ENCODE results near the gene LHFPL3.

LHFPL3 gene

DNA sequence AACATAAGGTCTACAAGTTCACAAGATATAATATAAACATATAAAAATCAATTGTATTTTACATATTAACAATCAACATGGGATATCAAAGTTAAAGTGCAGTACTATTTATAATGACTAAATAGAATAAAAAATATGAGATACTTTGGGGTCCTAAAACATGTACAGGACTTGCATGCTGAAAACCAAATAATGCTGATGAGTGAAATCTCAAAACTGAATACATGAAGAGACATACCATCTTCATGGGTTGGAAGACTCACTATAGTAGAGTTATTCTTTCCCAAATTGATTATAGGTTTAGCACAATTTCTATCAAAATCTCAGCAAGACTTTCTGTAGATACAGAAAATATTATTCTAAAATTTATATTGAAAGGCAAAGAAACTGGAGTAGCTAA, 181.5 kb downstream of the LHFPL3 start:
- no peaks in the 10 kb centered on the region for H3K36me3 ChIP-seq
- no peak overlapping the region for H3K4me3 ChIP-seq
- no peaks in the 10 kb centered on the region for H3K9me3 ChIP-seq
- H3K27ac ChIP-seq: no peak overlapping the region
- no peaks in the 10 kb centered on the region for H3K4me1 ChIP-seq
- intact Hi-C loops (cut with DNase I; ENCODE audit: low total_unique reads): no loop called here
- no peak for DNase-seq
- TF ChIP-seq, protein P1, sequence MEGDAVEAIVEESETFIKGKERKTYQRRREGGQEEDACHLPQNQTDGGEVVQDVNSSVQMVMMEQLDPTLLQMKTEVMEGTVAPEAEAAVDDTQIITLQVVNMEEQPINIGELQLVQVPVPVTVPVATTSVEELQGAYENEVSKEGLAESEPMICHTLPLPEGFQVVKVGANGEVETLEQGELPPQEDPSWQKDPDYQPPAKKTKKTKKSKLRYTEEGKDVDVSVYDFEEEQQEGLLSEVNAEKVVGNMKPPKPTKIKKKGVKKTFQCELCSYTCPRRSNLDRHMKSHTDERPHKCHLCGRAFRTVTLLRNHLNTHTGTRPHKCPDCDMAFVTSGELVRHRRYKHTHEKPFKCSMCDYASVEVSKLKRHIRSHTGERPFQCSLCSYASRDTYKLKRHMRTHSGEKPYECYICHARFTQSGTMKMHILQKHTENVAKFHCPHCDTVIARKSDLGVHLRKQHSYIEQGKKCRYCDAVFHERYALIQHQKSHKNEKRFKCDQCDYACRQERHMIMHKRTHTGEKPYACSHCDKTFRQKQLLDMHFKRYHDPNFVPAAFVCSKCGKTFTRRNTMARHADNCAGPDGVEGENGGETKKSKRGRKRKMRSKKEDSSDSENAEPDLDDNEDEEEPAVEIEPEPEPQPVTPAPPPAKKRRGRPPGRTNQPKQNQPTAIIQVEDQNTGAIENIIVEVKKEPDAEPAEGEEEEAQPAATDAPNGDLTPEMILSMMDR (IDR thresholded peaks at IDR 0.05): no peak
- H3K27me3 ChIP-seq: no peaks in the 10 kb centered on the region

GRCh38 chr7:104524853-104525252, 196.4 kb downstream of the LHFPL3 start:
- no peaks in the 10 kb centered on the region for H3K4me1 ChIP-seq
- no peaks in the 10 kb centered on the region for H3K9me3 ChIP-seq
- intact Hi-C loops (cut with DNase I; ENCODE audit: low total_unique reads): no loop called here
- no peak overlapping the region for H3K4me3 ChIP-seq
- no peak overlapping the region for H3K27ac ChIP-seq
- no peaks in the 10 kb centered on the region for H3K27me3 ChIP-seq
- TF ChIP-seq, protein P1 (IDR thresholded peaks at IDR 0.05): no peak
- no peaks in the 10 kb centered on the region for H3K36me3 ChIP-seq
- no peak for DNase-seq

DNA sequence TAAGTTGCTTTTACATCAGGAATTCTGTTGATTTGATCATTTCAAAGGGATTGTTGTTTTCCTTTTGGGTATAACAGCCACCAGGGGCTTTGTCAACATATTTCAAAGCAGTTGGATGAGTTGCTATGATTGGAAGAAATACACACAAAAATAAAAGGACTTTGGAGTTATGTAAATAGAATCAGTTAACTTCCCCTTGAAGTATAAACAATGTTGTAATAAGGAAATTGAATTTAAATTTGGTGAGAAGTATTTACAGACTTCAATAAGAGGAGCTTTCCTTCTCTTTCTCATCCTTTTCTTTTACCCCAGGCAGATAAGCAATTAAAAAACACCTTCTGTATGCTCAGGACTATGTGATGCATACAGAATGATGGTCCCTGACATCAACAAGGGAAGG, 199.7 kb downstream of the LHFPL3 start:
- H3K4me3 ChIP-seq: no peak overlapping the region
- H3K9me3 ChIP-seq: no peaks in the 10 kb centered on the region
- no peak for DNase-seq
- TF ChIP-seq, protein P1 (IDR thresholded peaks at IDR 0.05): no peak
- H3K36me3 ChIP-seq: no peaks in the 10 kb centered on the region
- no peak overlapping the region for H3K27ac ChIP-seq
- intact Hi-C loops (cut with DNase I; ENCODE audit: low total_unique reads): no loop called here
- H3K4me1 ChIP-seq: no peaks in the 10 kb centered on the region
- no peaks in the 10 kb centered on the region for H3K27me3 ChIP-seq

- Histone ChIP-seq H3K4me1 (no peaks in the 10 kb centered on the region), H3K27ac (no peak overlapping the region), H3K27me3 (no peaks in the 10 kb centered on the region), H3K9me3 (no peaks in the 10 kb centered on the region), H3K4me3 (no peak overlapping the region), H3K36me3 (no peaks in the 10 kb centered on the region)
- no peak for DNase-seq
- intact Hi-C loops (cut with DNase I; ENCODE audit: low total_unique reads): no loop called here
- TF ChIP-seq, protein P1 (IDR thresholded peaks at IDR 0.05): no peak
Measured at GRCh38 chr7:104529567-104529966, 201.2 kb downstream of the LHFPL3 start.

DNA sequence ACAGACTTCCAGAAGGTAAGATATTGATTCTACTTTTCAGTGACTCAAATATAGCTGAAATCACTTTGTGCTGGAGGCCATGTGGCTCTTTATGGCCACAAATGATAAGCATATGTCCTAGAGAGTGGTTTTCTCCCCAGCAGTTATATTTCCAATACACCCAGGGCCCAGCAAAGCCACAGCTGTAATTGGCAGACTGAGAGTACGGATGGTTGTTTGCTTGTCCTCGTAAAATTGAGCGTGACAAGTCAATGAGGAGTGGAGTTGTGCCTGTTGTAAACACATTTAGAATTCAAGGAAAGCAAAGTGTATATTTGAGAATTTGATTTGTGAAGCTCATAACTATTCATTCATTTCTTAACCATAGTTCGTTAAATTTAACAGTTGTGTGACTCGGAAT, 201.8 kb downstream of the LHFPL3 start:
- DNase-seq: no peak
- no peaks in the 10 kb centered on the region for H3K27me3 ChIP-seq
- TF ChIP-seq, protein P1 (IDR thresholded peaks at IDR 0.05): no peak
- no peak overlapping the region for H3K4me3 ChIP-seq
- no peaks in the 10 kb centered on the region for H3K36me3 ChIP-seq
- no peaks in the 10 kb centered on the region for H3K9me3 ChIP-seq
- H3K27ac ChIP-seq: no peak overlapping the region
- intact Hi-C loops (cut with DNase I; ENCODE audit: low total_unique reads): no loop called here
- H3K4me1 ChIP-seq: no peaks in the 10 kb centered on the region

- no peaks in the 10 kb centered on the region for H3K9me3 ChIP-seq
- H3K36me3 ChIP-seq: no peaks in the 10 kb centered on the region
- no peak for DNase-seq
- H3K27me3 ChIP-seq: no peaks in the 10 kb centered on the region
- TF ChIP-seq, protein P1 (IDR thresholded peaks at IDR 0.05): no peak
- H3K27ac ChIP-seq: no peak overlapping the region
- H3K4me1 ChIP-seq: no peaks in the 10 kb centered on the region
- intact Hi-C loops (cut with DNase I; ENCODE audit: low total_unique reads): no loop called here
- no peak overlapping the region for H3K4me3 ChIP-seq
Measured at GRCh38 chr7:104534149-104534548, 205.7 kb downstream of the LHFPL3 start.

All from tibial artery (tissue), 4 donors.